CD14-positive monocyte (primary cell): Measurements from ENCODE around the gene CTNNB1. TPM values are rescaled to one million over a fixed set of nuclear protein-coding genes. Genes with fewer than 3 reads are reported as not detected.

Experiments
- DNase-seq, 3 donors: peaks; one replicate each; pipeline ENCODE4 v3.0.0-alpha.2; 2011 to 2022
- H2AFZ ChIP-seq: 2 replicates; pipeline ENCODE4 v1.6.0; 2012; ENCODE audit warnings: mild to moderate bottlenecking, low read depth, low read length, inconsistent platforms; ENCODE audit not compliant: insufficient read depth, poor library complexity, severe bottlenecking
- H3K27ac ChIP-seq, 2 donors: 1 replicate in 1 of 2; 2 replicates in 1 of 2; pipeline ENCODE4 v1.5.1; 2012 to 2013; ENCODE audit warnings: low read length in 2 of 2, control low read depth in 1 of 2, inconsistent platforms in 1 of 2, low read depth in 1 of 2, mild to moderate bottlenecking in 1 of 2
- H3K27me3 ChIP-seq, 2 donors: one replicate each; pipeline versions ENCODE4 v1.6.0 to v1.6.1; 2011 to 2013; ENCODE audit warnings: low read length in 2 of 2; ENCODE audit not compliant: control insufficient read depth in 2 of 2, insufficient read depth in 2 of 2
- H3K36me3 ChIP-seq, 2 donors: replicated peaks in 1 of 2; 1 replicate in 1 of 2; 2 replicates in 1 of 2; pipeline versions ENCODE4 v1.5.1 to v1.6.1; 2012 to 2013; ENCODE audit warnings: low read length in 2 of 2, control low read depth in 1 of 2, inconsistent platforms in 1 of 2, mild to moderate bottlenecking in 1 of 2; ENCODE audit not compliant: insufficient read depth in 2 of 2, control insufficient read depth in 1 of 2
- H3K4me1 ChIP-seq, 2 donors: 1 replicate in 1 of 2; 2 replicates in 1 of 2; pipeline versions ENCODE4 v1.5.1 to v1.6.1; 2012 to 2013; ENCODE audit warnings: low read length in 2 of 2, control low read depth in 1 of 2, inconsistent platforms in 1 of 2, mild to moderate bottlenecking in 1 of 2, moderate library complexity in 1 of 2; ENCODE audit not compliant: insufficient read depth in 2 of 2, control insufficient read depth in 1 of 2
- H3K4me2 ChIP-seq: replicated peaks from 2 replicates; pipeline ENCODE3; 2012; ENCODE audit warnings: low read length, moderate library complexity, mild to moderate bottlenecking; ENCODE audit not compliant: poor library complexity, severe bottlenecking; ENCODE audit errors: extremely low read depth
- H3K4me3 ChIP-seq, 3 experiments: fragments of 200-600 bp in 1 of 3; sonication (generic) in 1 of 3; replicated peaks in 1 of 3; 1 replicate in 2 of 3; 2 replicates in 1 of 3; pipeline ENCODE4 v1.5.1; 2011 to 2013; ENCODE audit warnings: low read length in 3 of 3, mild to moderate bottlenecking in 3 of 3, control low read depth in 2 of 3, low read depth in 2 of 3, inconsistent platforms in 1 of 3, moderate library complexity in 1 of 3
- H3K79me2 ChIP-seq: 2 replicates; pipeline ENCODE4 v1.6.0; 2012; ENCODE audit warnings: mild to moderate bottlenecking, control low read depth, inconsistent platforms, low read length, moderate library complexity; ENCODE audit not compliant: insufficient read depth
- H3K9ac ChIP-seq: 2 replicates; pipeline ENCODE4 v1.6.0; 2017; ENCODE audit warnings: low read length, mild to moderate bottlenecking; ENCODE audit not compliant: insufficient read depth, poor library complexity, severe bottlenecking
- H3K9me3 ChIP-seq, 2 donors: replicated peaks in 1 of 2; 1 replicate in 1 of 2; 2 replicates in 1 of 2; pipeline versions ENCODE4 v1.5.1 to v1.6.1; 2012 to 2013; ENCODE audit warnings: low read length in 2 of 2, control low read depth in 1 of 2; ENCODE audit not compliant: control insufficient read depth in 1 of 2, insufficient read depth in 1 of 2
- H4K20me1 ChIP-seq: 2 replicates; pipeline ENCODE4 v1.6.0; 2012; ENCODE audit warnings: mild to moderate bottlenecking, low read length, control low read depth, moderate library complexity; ENCODE audit not compliant: insufficient read depth
- H3K27ac Mint-ChIP-seq, 7 donors: one replicate each; pipeline ENCODE4 v1.8.0; 2020; ENCODE audit warnings: mild to moderate bottlenecking in 7 of 7, mixed read lengths in 7 of 7, moderate library complexity in 6 of 7, inconsistent platforms in 2 of 7
- H3K27me3 Mint-ChIP-seq, 3 donors: one replicate each; pipeline ENCODE4 v1.8.0; 2021 to 2022; ENCODE audit warnings: low read depth in 3 of 3, mild to moderate bottlenecking in 3 of 3, mixed read lengths in 3 of 3, moderate library complexity in 3 of 3, inconsistent platforms in 1 of 3
- H3K36me3 Mint-ChIP-seq, 2 donors: one replicate each; pipeline ENCODE4 v1.8.0; 2020; ENCODE audit warnings: mixed read lengths in 2 of 2, inconsistent platforms in 1 of 2, mild to moderate bottlenecking in 1 of 2
- H3K4me1 Mint-ChIP-seq: one replicate; pipeline ENCODE4 v1.8.0; 2020; ENCODE audit warnings: mild to moderate bottlenecking, mixed read lengths
- H3K4me3 Mint-ChIP-seq, 2 donors: one replicate each; pipeline ENCODE4 v1.8.0; 2020; ENCODE audit warnings: mild to moderate bottlenecking in 2 of 2, mixed read lengths in 2 of 2, moderate library complexity in 1 of 2
- H3K9me3 Mint-ChIP-seq, 7 donors: one replicate each; pipeline ENCODE4 v1.8.0; 2020 to 2022; ENCODE audit warnings: mixed read lengths in 7 of 7, mild to moderate bottlenecking in 6 of 7, moderate library complexity in 6 of 7, inconsistent platforms in 2 of 7
- WGBS: methylation state at CpG from one replicate; pipeline ENCODE4 v1.1.5; 2013; ENCODE audit warnings: missing lambda C conversion rate; ENCODE audit not compliant: insufficient coverage; 5-methylcytosine and 5-hydroxymethylcytosine counted together
- intact Hi-C, 2 donors: fragments of 100-400 bp; cut with micrococcal nuclease; formaldehyde crosslinking; loops; one replicate each; pipeline versions ENCODE4 v1.15.0 to v1.15.1; 2023
- polyA plus RNA-seq, 3 donors: library from polyadenylated mRNA; depleted of rRNA in 1 of 3; unstranded in 2 of 3; stranded (reverse) in 1 of 3; fragments of 300-500 nt in 2 of 3; fragments of >200 nt in 1 of 3; fragmentation: Illumina TruSeq in 2 of 3; gene quantifications; 1 replicate in 2 of 3; 2 replicates in 1 of 3; pipeline ENCODE4 v1.2.3, GENCODE V29; 2012 to 2021
- TF ChIP-seq, protein P1 (sequence below): fragments of 200-600 bp; IDR thresholded peaks from one replicate; pipeline ENCODE4 v1.8.0; 2022; ENCODE audit warnings: antibody characterized with exemption, mild to moderate bottlenecking

The CTNNB1 gene
- polyA plus RNA-seq, 3 donors, result 51.2 to 240 (median 54.3) TPM

DNA sequence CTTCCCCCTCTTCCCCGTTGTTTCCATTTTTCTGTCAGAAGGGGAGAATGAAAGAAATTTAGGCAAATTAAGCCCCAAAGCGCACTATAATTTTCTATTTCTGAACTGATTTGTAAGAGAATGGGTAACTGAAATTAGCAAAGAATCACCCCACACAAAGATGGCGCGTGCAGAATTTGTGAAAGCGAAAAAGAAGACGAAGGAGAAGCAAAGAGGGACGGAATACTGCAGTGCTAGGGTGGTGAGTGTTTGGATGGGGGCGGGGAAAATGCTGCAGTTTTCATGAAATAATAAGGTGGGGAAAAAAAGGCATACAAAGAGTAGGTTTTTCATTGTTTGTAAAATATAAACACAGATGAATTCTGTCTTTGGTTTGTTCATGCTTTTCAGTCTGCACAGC, 4.6 kb upstream of the CTNNB1 start:
- Histone ChIP-seq H3K9ac (no peak overlapping the region), H3K4me2 (no peak overlapping the region), H3K36me3 (no peaks in the 10 kb centered on the region), H3K27ac (no peak overlapping the region), H3K4me1 (peaks cover 6 to 8% of the 10 kb centered on the region in 2 donors), H3K4me3 (no peak overlapping the region), H2AFZ (no peak overlapping the region), H4K20me1 (no peaks in the 10 kb centered on the region), H3K27me3 (no peaks in the 10 kb centered on the region), H3K79me2 (peaks cover 5% of the 10 kb centered on the region), H3K9me3 (no peaks in the 10 kb centered on the region)
- H3K4me3 Mint-ChIP-seq, result no peak overlapping the region
- H3K27me3 Mint-ChIP-seq, result peaks cover 0 to 2% (median 0%) of the 10 kb centered on the region in 3 donors
- no peak for DNase-seq
- 97% methylated on average over 4 of the region's 8 CpGs for WGBS
- peaks cover 0 to 2% of the 10 kb centered on the region in 2 donors for H3K36me3 Mint-ChIP-seq
- H3K4me1 Mint-ChIP-seq, result peaks cover 9% of the 10 kb centered on the region
- intact Hi-C loops, result loop anchor here (5.0 to 10.0 kb wide), 7 partner anchors 77 to 740 kb away; partner anchors contain the start of gene RPL14 (in 1 of the 2)
- H3K9me3 Mint-ChIP-seq, result peaks cover 0 to 1% (median 0%) of the 10 kb centered on the region in 7 donors
- TF ChIP-seq, protein P1, sequence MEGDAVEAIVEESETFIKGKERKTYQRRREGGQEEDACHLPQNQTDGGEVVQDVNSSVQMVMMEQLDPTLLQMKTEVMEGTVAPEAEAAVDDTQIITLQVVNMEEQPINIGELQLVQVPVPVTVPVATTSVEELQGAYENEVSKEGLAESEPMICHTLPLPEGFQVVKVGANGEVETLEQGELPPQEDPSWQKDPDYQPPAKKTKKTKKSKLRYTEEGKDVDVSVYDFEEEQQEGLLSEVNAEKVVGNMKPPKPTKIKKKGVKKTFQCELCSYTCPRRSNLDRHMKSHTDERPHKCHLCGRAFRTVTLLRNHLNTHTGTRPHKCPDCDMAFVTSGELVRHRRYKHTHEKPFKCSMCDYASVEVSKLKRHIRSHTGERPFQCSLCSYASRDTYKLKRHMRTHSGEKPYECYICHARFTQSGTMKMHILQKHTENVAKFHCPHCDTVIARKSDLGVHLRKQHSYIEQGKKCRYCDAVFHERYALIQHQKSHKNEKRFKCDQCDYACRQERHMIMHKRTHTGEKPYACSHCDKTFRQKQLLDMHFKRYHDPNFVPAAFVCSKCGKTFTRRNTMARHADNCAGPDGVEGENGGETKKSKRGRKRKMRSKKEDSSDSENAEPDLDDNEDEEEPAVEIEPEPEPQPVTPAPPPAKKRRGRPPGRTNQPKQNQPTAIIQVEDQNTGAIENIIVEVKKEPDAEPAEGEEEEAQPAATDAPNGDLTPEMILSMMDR, result no peak
- H3K27ac Mint-ChIP-seq, result no peak overlapping the region

DNA sequence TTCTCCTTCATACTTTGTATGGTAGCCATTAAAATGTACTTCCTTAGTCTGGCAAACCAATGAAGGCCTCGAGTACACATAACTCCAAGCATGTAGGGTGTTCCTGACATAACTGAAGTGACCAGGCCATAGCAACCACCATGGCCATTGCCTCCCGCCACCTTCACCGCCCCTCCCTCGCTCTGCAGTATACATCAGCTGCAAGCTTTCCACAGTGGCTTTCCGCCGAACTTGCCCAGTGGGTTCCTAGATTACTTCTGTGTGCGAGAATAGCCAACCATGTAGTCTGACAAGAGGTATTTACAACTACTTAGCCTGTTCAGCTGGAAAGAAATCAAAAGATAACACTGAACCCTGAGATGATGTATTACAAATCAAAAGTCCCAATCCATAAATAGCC, 3.4 kb upstream of the CTNNB1 start:
- H3K27me3 ChIP-seq, result no peaks in the 10 kb centered on the region
- H3K36me3 Mint-ChIP-seq, result peaks cover 0 to 9% of the 10 kb centered on the region in 2 donors
- peaks cover 10% of the 10 kb centered on the region for H4K20me1 ChIP-seq
- peak overlapping the region; percentile 3 for H2AFZ ChIP-seq
- H3K27me3 Mint-ChIP-seq, result peaks cover 0 to under 1% (median 0%) of the 10 kb centered on the region in 3 donors
- H3K9ac ChIP-seq, result no peak overlapping the region
- no peak overlapping the region for H3K27ac ChIP-seq
- no peak overlapping the region for H3K4me3 ChIP-seq
- DNase-seq, result no peak
- WGBS, result 100% methylated on average over 6 of the region's 7 CpGs
- H3K4me2 ChIP-seq, result no peak overlapping the region
- H3K79me2 ChIP-seq, result peaks cover 17% of the 10 kb centered on the region
- H3K9me3 Mint-ChIP-seq, result peaks cover 0 to 2% (median 0%) of the 10 kb centered on the region in 7 donors
- H3K4me1 ChIP-seq, result peaks cover 3 to 12% of the 10 kb centered on the region in 2 donors
- H3K27ac Mint-ChIP-seq, result no peak overlapping the region
- intact Hi-C loops, result loop anchor here (5.0 to 10.0 kb wide), 7 partner anchors 79 to 741 kb away; partner anchors contain the start of gene RPL14 (in 1 of the 2)
- peaks cover 9% of the 10 kb centered on the region for H3K4me1 Mint-ChIP-seq
- TF ChIP-seq, protein P1, result no peak
- H3K4me3 Mint-ChIP-seq, result no peak overlapping the region
- no peaks in the 10 kb centered on the region for H3K9me3 ChIP-seq
- no peaks in the 10 kb centered on the region for H3K36me3 ChIP-seq
